C4-2B (cell line): ENCODE data around the gene NWD2.

Experiments
- H3K27ac ChIP-seq: fragments of 450-650 bp; 2 replicates; pipeline ENCODE4 v1.5.1; 2017
- ZFX ChIP-seq: fragments of 450-650 bp; IDR thresholded peaks from 2 replicates; pipeline ENCODE4 v1.6.1; 2017
- TF ChIP-seq, protein P1 (sequence below): fragments of 450-650 bp; conservative IDR thresholded peaks from 2 replicates; pipeline ENCODE4 v1.5.1; 2017; ENCODE audit warnings: mild to moderate bottlenecking

NWD2 gene

DNA sequence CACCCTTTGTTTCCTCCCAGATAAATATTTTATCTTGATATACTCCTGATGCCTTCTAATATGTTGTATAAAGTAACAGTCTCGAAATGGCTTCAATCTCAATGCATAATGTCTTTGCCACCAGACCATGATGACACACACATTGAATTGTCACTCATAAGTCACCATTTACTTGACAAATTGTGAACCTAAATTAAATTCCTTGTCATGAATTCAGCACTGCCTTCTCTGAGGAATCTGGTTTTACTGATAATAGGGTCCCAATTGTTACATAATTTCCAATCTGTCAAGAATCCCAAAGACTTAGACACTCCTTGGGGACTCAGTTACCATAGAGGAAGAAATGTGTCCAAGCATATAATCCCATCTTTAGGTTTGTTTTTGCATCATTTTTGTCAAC lies 82.3 kb downstream of the NWD2 start:
- no peak overlapping the region for H3K27ac ChIP-seq
- TF ChIP-seq, protein P1, sequence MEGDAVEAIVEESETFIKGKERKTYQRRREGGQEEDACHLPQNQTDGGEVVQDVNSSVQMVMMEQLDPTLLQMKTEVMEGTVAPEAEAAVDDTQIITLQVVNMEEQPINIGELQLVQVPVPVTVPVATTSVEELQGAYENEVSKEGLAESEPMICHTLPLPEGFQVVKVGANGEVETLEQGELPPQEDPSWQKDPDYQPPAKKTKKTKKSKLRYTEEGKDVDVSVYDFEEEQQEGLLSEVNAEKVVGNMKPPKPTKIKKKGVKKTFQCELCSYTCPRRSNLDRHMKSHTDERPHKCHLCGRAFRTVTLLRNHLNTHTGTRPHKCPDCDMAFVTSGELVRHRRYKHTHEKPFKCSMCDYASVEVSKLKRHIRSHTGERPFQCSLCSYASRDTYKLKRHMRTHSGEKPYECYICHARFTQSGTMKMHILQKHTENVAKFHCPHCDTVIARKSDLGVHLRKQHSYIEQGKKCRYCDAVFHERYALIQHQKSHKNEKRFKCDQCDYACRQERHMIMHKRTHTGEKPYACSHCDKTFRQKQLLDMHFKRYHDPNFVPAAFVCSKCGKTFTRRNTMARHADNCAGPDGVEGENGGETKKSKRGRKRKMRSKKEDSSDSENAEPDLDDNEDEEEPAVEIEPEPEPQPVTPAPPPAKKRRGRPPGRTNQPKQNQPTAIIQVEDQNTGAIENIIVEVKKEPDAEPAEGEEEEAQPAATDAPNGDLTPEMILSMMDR: no peak
- no peak for TF ChIP-seq ZFX

DNA sequence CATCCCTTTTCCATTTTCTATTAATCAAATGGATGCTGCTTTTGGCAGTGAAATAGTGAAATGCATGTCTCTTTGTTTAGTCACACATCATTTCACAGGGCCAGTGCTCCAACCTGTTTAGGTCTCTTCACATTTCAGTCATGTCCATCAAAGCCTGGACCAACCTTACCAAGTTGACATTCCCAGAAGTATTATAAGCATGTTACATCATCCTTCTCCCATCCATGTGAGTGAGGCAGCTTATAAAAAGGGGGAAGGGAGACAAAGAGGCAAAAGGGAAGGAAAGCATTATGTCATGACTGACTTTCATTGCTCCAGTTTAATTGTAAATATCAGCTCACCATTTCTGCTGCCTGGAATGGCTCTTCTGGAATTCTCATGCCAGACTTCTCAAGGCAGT lies 94.4 kb downstream of the NWD2 start:
- TF ChIP-seq ZFX: no peak
- TF ChIP-seq, protein P1: no peak
- H3K27ac ChIP-seq: no peak overlapping the region

DNA sequence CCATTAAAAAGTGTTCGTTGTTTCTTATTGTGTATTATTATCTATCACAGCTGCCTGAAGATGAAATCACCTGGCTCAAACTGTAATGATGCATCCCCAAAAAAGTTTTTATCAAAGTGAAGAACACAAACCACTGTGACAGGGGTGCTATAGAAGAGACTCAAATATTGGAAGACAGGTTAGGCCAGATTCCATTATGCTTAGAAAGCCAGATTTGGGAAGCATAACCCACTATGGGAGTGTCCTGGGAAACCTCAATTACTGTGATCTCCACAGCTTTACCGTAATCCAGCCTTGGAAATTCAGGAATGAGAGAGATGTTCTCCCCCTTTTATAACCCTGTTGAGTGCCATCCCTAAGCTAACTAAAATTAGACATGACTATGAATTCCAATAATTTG lies 114.2 kb downstream of the NWD2 start:
- TF ChIP-seq ZFX: no peak
- TF ChIP-seq, protein P1: no peak
- no peak overlapping the region for H3K27ac ChIP-seq

DNA sequence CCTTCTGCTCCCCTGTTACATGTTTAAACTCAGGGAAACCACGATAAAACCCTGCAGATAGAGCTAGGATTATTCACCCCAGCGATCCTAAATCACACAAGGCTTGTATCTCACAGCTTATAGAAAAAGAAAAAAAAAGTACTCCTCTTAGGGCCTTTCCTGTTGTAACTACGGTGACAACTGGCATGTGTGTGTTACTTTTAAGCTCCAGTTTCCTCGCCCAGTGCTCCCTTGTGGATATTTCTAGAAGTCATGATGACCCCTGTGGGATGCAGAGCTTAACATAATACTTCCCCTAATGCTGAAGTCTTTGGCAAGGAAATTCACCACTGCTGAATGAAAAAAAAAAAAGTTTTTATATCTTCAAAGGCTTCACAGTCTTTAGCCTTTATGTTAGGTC lies 114.7 kb downstream of the NWD2 start:
- no peak overlapping the region for H3K27ac ChIP-seq
- TF ChIP-seq, protein P1: no peak
- no peak for TF ChIP-seq ZFX

DNA sequence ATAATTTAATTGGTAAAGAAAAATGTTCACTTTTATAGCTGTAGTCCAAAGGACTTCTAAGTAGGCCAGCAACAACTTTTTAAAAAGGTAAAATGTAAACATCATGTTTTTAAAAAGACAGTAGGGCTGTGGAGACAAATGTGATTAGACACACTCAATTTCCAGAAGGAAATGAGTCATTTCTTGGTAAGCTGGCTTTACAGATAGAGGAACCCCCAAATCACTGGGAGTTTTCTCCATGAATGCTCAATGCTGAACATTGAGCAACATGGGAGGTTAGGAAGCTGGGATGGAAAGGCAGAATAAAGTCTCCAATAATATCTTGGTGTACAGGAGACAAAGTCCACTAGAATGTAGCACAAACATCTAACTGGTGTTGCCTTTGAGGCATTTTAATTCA lies 121.3 kb downstream of the NWD2 start:
- TF ChIP-seq, protein P1: no peak
- no peak for TF ChIP-seq ZFX
- no peak overlapping the region for H3K27ac ChIP-seq

DNA sequence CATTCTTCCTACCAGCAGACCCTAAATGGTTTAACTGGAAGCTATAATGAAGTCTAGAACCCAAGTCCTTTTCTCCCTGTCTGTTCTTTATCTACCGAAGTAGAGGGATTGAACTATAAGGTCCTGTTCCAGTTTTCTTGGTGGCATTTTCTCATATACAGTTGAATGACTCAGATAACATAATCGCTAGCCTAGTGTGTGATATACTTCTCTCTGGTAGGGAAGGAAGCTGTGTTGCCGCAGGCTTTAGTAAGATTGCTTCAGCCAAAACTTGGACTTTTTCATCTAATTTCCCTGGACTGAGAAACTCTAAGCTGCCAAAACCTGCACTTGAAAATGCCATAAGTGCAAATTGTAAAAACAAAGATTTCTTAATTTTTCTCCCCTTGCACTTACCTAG lies 123.4 kb downstream of the NWD2 start:
- H3K27ac ChIP-seq: no peak overlapping the region
- TF ChIP-seq ZFX: no peak
- TF ChIP-seq, protein P1: no peak

DNA sequence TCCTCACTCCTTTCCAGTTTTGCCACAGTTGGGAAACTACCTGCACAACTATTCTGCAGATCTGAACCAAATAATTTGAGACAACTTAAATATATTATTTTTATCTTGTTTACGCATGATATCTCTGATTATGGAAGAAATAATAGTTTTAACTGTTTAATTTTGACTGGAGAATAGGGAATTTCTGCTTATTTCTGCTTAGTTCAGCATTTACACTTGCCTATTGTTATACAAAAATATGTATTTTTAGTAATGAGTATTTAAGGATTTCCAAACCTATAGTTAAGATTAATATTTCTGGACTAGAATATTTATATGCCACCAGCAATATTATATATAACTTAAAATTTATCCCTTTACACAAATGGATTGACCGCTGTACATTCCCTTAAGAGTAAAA lies 125.5 kb downstream of the NWD2 start:
- TF ChIP-seq, protein P1: no peak
- no peak for TF ChIP-seq ZFX
- no peak overlapping the region for H3K27ac ChIP-seq
